Activated CD4-positive, alpha-beta T cell treated with anti-CD3 and anti-CD28 coated beads for 36 hours (primary cell): ENCODE data around the gene EPS8L3. TPM values are rescaled to one million over a fixed set of nuclear protein-coding genes. Genes with fewer than 3 reads are reported as not detected.

Experiments used
- ATAC-seq: fragments of 200-7000 bp; cut with Tn5 transposase; one replicate; pipeline ENCODE4 v1.10.0; 2021; ENCODE audit warnings: mild to moderate bottlenecking, moderate library complexity
- CTCF ChIA-PET: fragments of 350-600 bp; sonication (Branson Sonifier 250); formaldehyde crosslinking; loops from one replicate; lab custom pipeline; 2021; ENCODE audit warnings: antibody characterized with exemption; lab: Charles Lee
- POLR2A ChIA-PET: fragments of 350-600 bp; sonication (Branson Sonifier 250); formaldehyde crosslinking; loops from one replicate; lab custom pipeline; 2021; ENCODE audit warnings: antibody characterized with exemption, inconsistent platforms; lab: Charles Lee
- DNase-seq: peaks from one replicate; pipeline ENCODE4 v3.0.0-alpha.2; 2020
- H3K27ac Mint-ChIP-seq: one replicate; pipeline ENCODE4 v1.8.0; 2021; ENCODE audit warnings: mixed read lengths
- H3K27me3 Mint-ChIP-seq: one replicate; pipeline ENCODE4 v1.8.0; 2021; ENCODE audit warnings: mixed read lengths
- H3K36me3 Mint-ChIP-seq: one replicate; pipeline ENCODE4 v1.8.0; 2021; ENCODE audit warnings: low read depth, mixed read lengths
- H3K4me1 Mint-ChIP-seq: one replicate; pipeline ENCODE4 v1.8.0; 2021; ENCODE audit warnings: mixed read lengths
- H3K4me3 Mint-ChIP-seq: one replicate; pipeline ENCODE4 v1.8.0; 2021; ENCODE audit warnings: mild to moderate bottlenecking, moderate library complexity, mixed read lengths
- H3K9me3 Mint-ChIP-seq: one replicate; pipeline ENCODE4 v1.8.0; 2021; ENCODE audit warnings: low read depth, mixed read lengths
- intact Hi-C, 2 experiments: fragments of 100-400 bp; cut with DNase I in 1 of 2; cut with micrococcal nuclease in 1 of 2; formaldehyde crosslinking; loops; one replicate each; pipeline versions ENCODE4 v1.14.2 to v1.15.1; 2022 to 2024; cut with DNase I, micrococcal nuclease
- total RNA-seq, 2 experiments: library from RNA; stranded (reverse); gene quantifications; one replicate each; pipeline ENCODE4 v1.2.3, GENCODE V29; 2021

The EPS8L3 gene, protein sequence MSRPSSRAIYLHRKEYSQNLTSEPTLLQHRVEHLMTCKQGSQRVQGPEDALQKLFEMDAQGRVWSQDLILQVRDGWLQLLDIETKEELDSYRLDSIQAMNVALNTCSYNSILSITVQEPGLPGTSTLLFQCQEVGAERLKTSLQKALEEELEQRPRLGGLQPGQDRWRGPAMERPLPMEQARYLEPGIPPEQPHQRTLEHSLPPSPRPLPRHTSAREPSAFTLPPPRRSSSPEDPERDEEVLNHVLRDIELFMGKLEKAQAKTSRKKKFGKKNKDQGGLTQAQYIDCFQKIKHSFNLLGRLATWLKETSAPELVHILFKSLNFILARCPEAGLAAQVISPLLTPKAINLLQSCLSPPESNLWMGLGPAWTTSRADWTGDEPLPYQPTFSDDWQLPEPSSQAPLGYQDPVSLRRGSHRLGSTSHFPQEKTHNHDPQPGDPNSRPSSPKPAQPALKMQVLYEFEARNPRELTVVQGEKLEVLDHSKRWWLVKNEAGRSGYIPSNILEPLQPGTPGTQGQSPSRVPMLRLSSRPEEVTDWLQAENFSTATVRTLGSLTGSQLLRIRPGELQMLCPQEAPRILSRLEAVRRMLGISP
- not detected for total RNA-seq

DNA sequence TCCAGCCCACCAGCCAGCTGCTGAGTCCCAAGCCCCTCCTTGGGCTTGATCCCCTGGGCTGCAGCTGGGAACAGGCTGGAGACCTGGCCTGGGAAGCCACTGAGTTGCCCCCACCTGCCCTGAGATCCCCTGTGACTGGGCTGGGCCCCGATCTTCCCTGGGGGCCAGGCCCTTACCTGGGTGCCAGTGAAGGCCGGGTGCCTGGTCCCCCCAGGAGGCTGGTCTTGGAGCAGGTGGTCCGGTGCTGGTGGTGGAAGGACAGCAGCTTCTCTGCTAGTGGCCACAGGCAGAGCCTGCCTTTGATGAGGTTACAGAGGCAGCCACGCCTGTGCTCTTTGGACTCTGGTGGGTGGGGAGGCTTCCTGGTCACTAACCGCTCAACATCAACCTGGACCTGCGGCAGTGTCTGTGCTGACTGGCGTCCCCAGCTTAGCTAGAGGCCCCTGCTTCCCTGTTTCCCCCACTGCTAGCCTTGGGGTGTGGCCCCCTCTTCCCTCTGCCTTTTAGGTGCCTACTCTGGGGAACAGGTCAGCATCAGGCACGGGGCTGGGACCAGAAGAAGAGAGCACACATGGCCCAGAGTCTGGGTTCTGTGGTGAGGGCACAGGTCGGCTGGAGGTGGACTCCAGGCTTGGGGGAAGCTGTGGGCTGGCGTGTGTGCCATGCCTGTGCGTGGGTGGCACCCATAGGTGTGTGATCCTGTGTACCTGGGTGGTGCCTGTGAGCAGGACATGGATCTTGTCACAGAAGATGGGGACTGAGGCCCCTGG lies at the start of gene EPS8L3:
Gene EPS8L3 (minus strand): TSS at position 278 of the 770 bp plus-strand sequence. CDS start 2,174 bp downstream, outside the sequence.
- CTCF ChIA-PET, result interaction anchor here (0.7 to 1.1 kb wide), 4 partner anchors 13 to 215 kb away, joined by 3 read pairs; no protein-coding TSS in a partner anchor
- Mint-ChIP-seq H3K9me3 (no peaks in the 10 kb centered on the region), H3K36me3 (no peaks in the 10 kb centered on the region), H3K27me3 (no peaks in the 10 kb centered on the region), H3K27ac (no peak within 1 kb of the TSS), H3K4me1 (no peaks in the 10 kb centered on the region), H3K4me3 (no peak within 1 kb of the TSS)
- intact Hi-C loops, result no loop called here
- POLR2A ChIA-PET, result no interaction called here
- ATAC-seq (no peak), DNase-seq (peak; percentile 2)

DNA sequence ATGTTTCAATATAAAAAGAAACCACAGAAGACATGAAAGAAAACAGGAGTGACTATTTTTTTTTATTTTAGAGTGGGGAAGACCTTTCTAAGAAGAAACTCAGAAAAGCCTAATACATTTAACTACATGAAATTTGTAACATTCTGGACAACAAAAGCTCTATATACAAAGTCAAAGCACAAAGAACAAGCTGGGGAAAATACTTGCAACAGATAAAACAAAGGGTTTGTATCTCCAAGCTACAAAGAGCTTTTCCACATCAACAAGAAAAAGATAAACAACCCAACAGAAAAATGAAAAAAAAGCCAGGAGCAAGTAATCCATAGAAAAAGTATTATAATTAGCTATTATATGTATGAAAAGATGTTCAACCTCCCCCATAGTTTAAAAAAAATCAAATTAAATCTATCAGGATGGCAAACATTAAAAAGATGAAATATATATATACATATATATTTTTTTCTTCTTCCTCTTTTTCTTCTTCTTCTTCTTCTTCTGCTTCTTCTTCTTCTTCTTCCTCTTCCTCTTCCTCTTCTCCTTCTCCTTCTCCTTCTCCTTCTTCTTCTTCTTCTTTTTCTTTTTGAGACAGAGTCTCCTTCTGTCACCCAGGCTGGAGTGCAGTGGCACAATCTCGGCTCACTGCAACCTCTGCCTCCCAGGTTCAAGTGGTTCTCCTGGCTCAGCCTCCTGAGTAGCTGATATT lies 49.1 kb upstream of the EPS8L3 start:
- Mint-ChIP-seq H3K9me3 (no peaks in the 10 kb centered on the region), H3K4me3 (no peak overlapping the region), H3K27ac (no peak overlapping the region), H3K4me1 (peaks cover 3% of the 10 kb centered on the region), H3K36me3 (no peaks in the 10 kb centered on the region), H3K27me3 (no peaks in the 10 kb centered on the region)
- DNase-seq (no peak), ATAC-seq (no peak)
- ChIA-PET POLR2A (no interaction called here), CTCF (interaction anchor here (0.7 to 1.7 kb wide), 3 partner anchors 13 to 193 kb away, joined by 3 to 8 read pairs (median 5); no protein-coding TSS in a partner anchor)
- intact Hi-C loops, result no loop called here

GRCh38 chr1:109808703-109809102 lies 45.0 kb upstream of the EPS8L3 start:
- H3K36me3 Mint-ChIP-seq, result no peaks in the 10 kb centered on the region
- peaks cover 14% of the 10 kb centered on the region for H3K4me1 Mint-ChIP-seq
- H3K9me3 Mint-ChIP-seq, result no peaks in the 10 kb centered on the region
- intact Hi-C loops, result no loop called here
- no peaks in the 10 kb centered on the region for H3K27me3 Mint-ChIP-seq
- no peak overlapping the region for H3K4me3 Mint-ChIP-seq
- POLR2A ChIA-PET, result no interaction called here
- CTCF ChIA-PET, result interaction anchor here (0.5 to 1.0 kb wide), 4 partner anchors 13 to 249 kb away, joined by 3 to 5 read pairs (median 3); no protein-coding TSS in a partner anchor
- DNase-seq (no peak), ATAC-seq (no peak)
- no peak overlapping the region for H3K27ac Mint-ChIP-seq

- Mint-ChIP-seq H3K4me3 (no peak overlapping the region), H3K27ac (no peak overlapping the region), H3K9me3 (no peaks in the 10 kb centered on the region), H3K4me1 (peaks cover 20% of the 10 kb centered on the region), H3K27me3 (no peaks in the 10 kb centered on the region), H3K36me3 (no peaks in the 10 kb centered on the region)
- ChIA-PET POLR2A (no interaction called here), CTCF (interaction anchor here (0.5 to 0.9 kb wide), 2 partner anchors 168 to 250 kb away, joined by 3 to 5 read pairs; no protein-coding TSS in a partner anchor)
- DNase-seq (no peak), ATAC-seq (peak; percentile 47)
- intact Hi-C loops, result no loop called here
Observed at GRCh38 chr1:109807822-109808680, 44.3 kb upstream of the EPS8L3 start.

GRCh38 chr1:109807402-109807801 lies 43.7 kb upstream of the EPS8L3 start:
- H3K36me3 Mint-ChIP-seq, result no peaks in the 10 kb centered on the region
- ChIA-PET CTCF (interaction anchor here (0.7 kb wide), 2 partner anchors 9 to 56 kb away, joined by 3 read pairs; no protein-coding TSS in a partner anchor), POLR2A (no interaction called here)
- DNase-seq, result no peak
- H3K27ac Mint-ChIP-seq, result no peak overlapping the region
- ATAC-seq, result no peak
- no peak overlapping the region for H3K4me3 Mint-ChIP-seq
- intact Hi-C loops, result no loop called here
- no peaks in the 10 kb centered on the region for H3K9me3 Mint-ChIP-seq
- H3K27me3 Mint-ChIP-seq, result no peaks in the 10 kb centered on the region
- H3K4me1 Mint-ChIP-seq, result peaks cover 27% of the 10 kb centered on the region

- no peaks in the 10 kb centered on the region for H3K27me3 Mint-ChIP-seq
- no peak for ATAC-seq
- no peak overlapping the region for H3K4me3 Mint-ChIP-seq
- intact Hi-C loops, result no loop called here
- H3K9me3 Mint-ChIP-seq, result no peaks in the 10 kb centered on the region
- H3K36me3 Mint-ChIP-seq, result no peaks in the 10 kb centered on the region
- no peak overlapping the region for H3K27ac Mint-ChIP-seq
- DNase-seq, result no peak
- ChIA-PET CTCF (interaction anchor here (0.7 to 1.0 kb wide), 5 partner anchors 9 to 166 kb away, joined by 3 to 4 read pairs (median 3); no protein-coding TSS in a partner anchor), POLR2A (no interaction called here)
- H3K4me1 Mint-ChIP-seq, result peaks cover 32% of the 10 kb centered on the region
Observed at GRCh38 chr1:109806733-109807400, 43.1 kb upstream of the EPS8L3 start.

DNA sequence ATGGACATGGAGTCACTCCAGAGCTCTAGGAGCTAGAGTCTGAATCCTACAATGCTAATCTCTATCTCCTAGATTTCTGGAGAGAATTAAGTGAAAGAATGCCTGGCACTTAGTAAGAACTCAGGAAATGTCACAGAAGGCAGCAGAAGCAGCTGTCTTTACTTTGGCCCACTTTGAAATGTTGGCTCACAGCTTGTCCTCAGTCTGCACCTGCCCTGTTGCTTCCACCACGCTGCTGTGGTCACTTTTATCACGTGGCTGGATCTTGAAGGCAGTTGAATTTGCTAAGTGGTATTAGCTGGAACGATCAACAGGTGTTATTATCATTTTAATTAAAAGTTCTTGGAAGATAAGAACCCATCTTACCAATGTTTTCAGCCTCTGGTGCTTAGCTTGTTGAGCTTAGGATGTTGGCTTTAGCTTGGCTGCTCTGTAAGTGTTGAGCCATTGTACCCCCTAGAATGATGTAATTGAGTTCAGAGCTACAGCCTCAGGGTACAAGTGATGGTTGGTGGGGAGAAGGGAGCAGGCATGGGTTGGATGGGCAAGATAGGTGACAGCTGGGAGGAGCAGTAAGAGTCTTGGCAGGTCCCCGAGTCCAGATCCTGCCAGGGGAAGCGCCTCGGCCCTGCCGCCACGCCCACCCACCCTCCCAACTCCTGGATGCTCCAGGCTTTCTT lies 41.9 kb upstream of the EPS8L3 start:
- ATAC-seq (no peak), DNase-seq (no peak)
- H3K4me3 Mint-ChIP-seq, result no peak overlapping the region
- H3K27me3 Mint-ChIP-seq, result no peaks in the 10 kb centered on the region
- H3K4me1 Mint-ChIP-seq, result peaks cover 44% of the 10 kb centered on the region
- no peaks in the 10 kb centered on the region for H3K9me3 Mint-ChIP-seq
- ChIA-PET POLR2A (interaction anchor here (1.1 kb wide), 1 partner anchor 15 kb away, joined by 3 read pairs; no protein-coding TSS in a partner anchor), CTCF (interaction anchor here (0.7 to 2.5 kb wide), 7 partner anchors 8 to 224 kb away, joined by 3 to 10 read pairs (median 3); partner anchors contain the start of gene AHCYL1)
- no peaks in the 10 kb centered on the region for H3K36me3 Mint-ChIP-seq
- intact Hi-C loops, result no loop called here
- no peak overlapping the region for H3K27ac Mint-ChIP-seq

- Mint-ChIP-seq H3K4me3 (no peak overlapping the region), H3K36me3 (no peaks in the 10 kb centered on the region), H3K9me3 (no peaks in the 10 kb centered on the region), H3K27ac (peak overlapping the region; percentile 61), H3K4me1 (peaks cover 50% of the 10 kb centered on the region), H3K27me3 (no peaks in the 10 kb centered on the region)
- DNase-seq (peak; percentile 1), ATAC-seq (no peak)
- CTCF ChIA-PET, result interaction anchor here (2.5 to 4.3 kb wide), 2 partner anchors 13 to 180 kb away, joined by 10 to 40 read pairs; partner anchors contain the start of gene AHCYL1
- POLR2A ChIA-PET, result no interaction called here
- intact Hi-C loops, result no loop called here
Observed at GRCh38 chr1:109804660-109805059, 40.9 kb upstream of the EPS8L3 start.

DNA sequence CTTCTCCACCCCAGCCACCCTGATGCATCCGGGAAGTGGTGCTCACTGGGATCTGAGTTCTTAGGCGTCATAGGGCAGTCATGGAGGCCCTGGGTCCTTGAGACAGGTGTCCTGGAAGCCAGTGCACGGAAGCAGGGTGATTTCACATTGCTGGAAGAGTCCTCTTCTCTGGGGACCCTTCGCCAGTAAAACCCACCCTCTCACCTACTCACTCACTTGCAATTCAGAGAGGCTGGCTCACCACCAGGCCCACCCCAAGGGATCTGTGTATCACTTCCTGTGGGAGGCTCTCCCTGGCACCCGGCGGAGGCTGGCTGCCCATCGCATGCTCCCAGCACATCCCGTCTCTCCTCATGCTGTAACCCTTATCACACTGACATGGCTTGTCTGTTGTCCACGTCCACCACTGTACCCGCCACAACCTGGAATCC lies 40.2 kb upstream of the EPS8L3 start:
- ATAC-seq, result no peak
- Mint-ChIP-seq H3K9me3 (no peaks in the 10 kb centered on the region), H3K36me3 (no peaks in the 10 kb centered on the region), H3K4me3 (peak overlapping the region; percentile 34), H3K4me1 (peaks cover 55% of the 10 kb centered on the region), H3K27ac (peak overlapping the region; percentile 92), H3K27me3 (no peaks in the 10 kb centered on the region)
- CTCF ChIA-PET, result interaction anchor here (2.5 to 4.3 kb wide), 2 partner anchors 12 to 180 kb away, joined by 10 to 40 read pairs; partner anchors contain the start of gene AHCYL1
- intact Hi-C loops, result no loop called here
- POLR2A ChIA-PET, result no interaction called here
- peak; percentile 17 for DNase-seq
